Liver (tissue), 9 donors: Measurements from ENCODE around the gene MSL1. TPM values are rescaled to one million over a fixed set of nuclear protein-coding genes. Genes with fewer than 3 reads are reported as not detected.

Experiments
- DNase-seq: peaks from one replicate; pipeline ENCODE4 v3.0.0-alpha.2; 2017; ENCODE audit warnings: low spot score
- H3K27ac ChIP-seq, 2 donors: one replicate each; pipeline ENCODE4 v1.7.0; 2013; ENCODE audit warnings: inconsistent platforms in 2 of 2, low read length in 2 of 2, control low read depth in 1 of 2, low read depth in 1 of 2, mild to moderate bottlenecking in 1 of 2
- H3K27me3 ChIP-seq, 4 donors: one replicate each; pipeline versions ENCODE4 v1.6.1 to v1.7.0; 2013; ENCODE audit warnings: low read length in 3 of 4, inconsistent platforms in 1 of 4, mild to moderate bottlenecking in 1 of 4, moderate library complexity in 1 of 4; ENCODE audit not compliant: control insufficient read depth in 4 of 4, insufficient read depth in 4 of 4
- H3K36me3 ChIP-seq, 4 donors: one replicate each; pipeline versions ENCODE4 v1.6.1 to v1.7.0; 2013; ENCODE audit warnings: low read length in 3 of 4, mild to moderate bottlenecking in 3 of 4, low read depth in 1 of 4, moderate library complexity in 1 of 4; ENCODE audit not compliant: control insufficient read depth in 4 of 4, insufficient read depth in 3 of 4
- H3K4me1 ChIP-seq, 4 donors: one replicate each; pipeline versions ENCODE4 v1.6.1 to v1.7.0; 2013; ENCODE audit warnings: low read length in 3 of 4, mild to moderate bottlenecking in 3 of 4, moderate library complexity in 1 of 4; ENCODE audit not compliant: control insufficient read depth in 4 of 4, insufficient read depth in 4 of 4
- H3K4me3 ChIP-seq, 3 donors: one replicate each; pipeline versions ENCODE4 v1.6.1 to v1.7.0; 2013; ENCODE audit warnings: low read length in 3 of 3, control low read depth in 1 of 3, low read depth in 1 of 3, mild to moderate bottlenecking in 1 of 3
- H3K9ac ChIP-seq, 2 donors: one replicate each; pipeline ENCODE4 v1.7.0; 2013; ENCODE audit warnings: low read length in 2 of 2, mild to moderate bottlenecking in 2 of 2, moderate library complexity in 2 of 2, control low read depth in 1 of 2, low read depth in 1 of 2
- H3K9me3 ChIP-seq, 4 donors: one replicate each; pipeline versions ENCODE4 v1.6.1 to v1.7.0; 2013; ENCODE audit warnings: low read length in 3 of 4; ENCODE audit not compliant: control insufficient read depth in 4 of 4
- ATF3 ChIP-seq: IDR thresholded peaks from 2 replicates; pipeline ENCODE4 v1.6.1; 2016; ENCODE audit warnings: antibody characterized with exemption
- CTCF ChIP-seq: fragments of 150-350 bp; IDR thresholded peaks from 2 replicates; pipeline ENCODE4 v1.5.1; 2017; ENCODE audit warnings: improper control_type of control experiment, low read depth, low read length; ENCODE audit not compliant: missing input control
- EGR1 ChIP-seq, 2 donors: IDR thresholded peaks; 2 replicates each; pipeline ENCODE4 v1.6.1; 2016 to 2018; ENCODE audit warnings: antibody characterized with exemption in 2 of 2, low read depth in 2 of 2
- FOXA1 ChIP-seq: IDR thresholded peaks from 2 replicates; pipeline ENCODE4 v1.6.1; 2016; ENCODE audit warnings: antibody characterized with exemption
- FOXA2 ChIP-seq: IDR thresholded peaks from 2 replicates; pipeline ENCODE4 v1.6.1; 2016; ENCODE audit warnings: antibody characterized with exemption
- HNF4A ChIP-seq, 2 donors: conservative IDR thresholded peaks; 2 replicates each; pipeline ENCODE4 v1.6.1; 2016; ENCODE audit warnings: antibody characterized with exemption in 2 of 2, mild to moderate bottlenecking in 2 of 2
- HNF4G ChIP-seq: IDR thresholded peaks from 2 replicates; pipeline ENCODE4 v1.6.1; 2016; ENCODE audit warnings: antibody characterized with exemption
- JUND ChIP-seq, 2 donors: IDR thresholded peaks; 2 replicates each; pipeline ENCODE4 v1.6.1; 2016; ENCODE audit warnings: antibody characterized with exemption in 2 of 2
- MAX ChIP-seq: IDR thresholded peaks from 2 replicates; pipeline ENCODE4 v1.6.1; 2016; ENCODE audit warnings: antibody characterized with exemption
- RAD21 ChIP-seq, 2 donors: IDR thresholded peaks; 2 replicates each; pipeline ENCODE4 v1.6.1; 2016; ENCODE audit warnings: antibody characterized with exemption in 2 of 2, mild to moderate bottlenecking in 2 of 2
- REST ChIP-seq: IDR thresholded peaks from 2 replicates; pipeline ENCODE4 v1.6.1; 2016; ENCODE audit warnings: antibody characterized with exemption, mild to moderate bottlenecking
- RXRA ChIP-seq, 2 donors: IDR thresholded peaks; 2 replicates each; pipeline ENCODE4 v1.6.1; 2017 to 2018; ENCODE audit warnings: antibody characterized with exemption in 2 of 2, mild to moderate bottlenecking in 1 of 2
- TAF1 ChIP-seq: conservative IDR thresholded peaks from 2 replicates; pipeline ENCODE4 v1.6.1; 2016; ENCODE audit warnings: antibody characterized with exemption, mild to moderate bottlenecking
- YY1 ChIP-seq: IDR thresholded peaks from 2 replicates; pipeline ENCODE4 v1.6.1; 2016; ENCODE audit warnings: antibody characterized with exemption, mild to moderate bottlenecking
- WGBS: extraction: QIAGEN DNeasy Blood & Tissue Kit; methylation state at CpG from one replicate; pipeline ENCODE4 v1.1.7; 2013; 5-methylcytosine and 5-hydroxymethylcytosine counted together
- polyA plus RNA-seq, 2 donors: library from polyadenylated mRNA; stranded (reverse) in 1 of 2; unstranded in 1 of 2; fragments of 200-250 nt in 1 of 2; fragments of >200 nt in 1 of 2; fragmentation: Nextera tagmentation in 1 of 2; extraction: Ambion mirVana in 1 of 2; gene quantifications; one replicate each; pipeline versions ENCODE4 v1.2.1 to v1.2.3, GENCODE V29; 2013 to 2015
- total RNA-seq, 2 donors: library from RNA; depleted of rRNA; stranded (reverse); fragments of >200 nt; gene quantifications; one replicate each; pipeline ENCODE4 v1.2.3, GENCODE V29; 2014
- donor health status: healthy.
- donor health status: healthy.
- donor health status: healthy.
- donor health status: healthy.
- donor health status: healthy.

Gene MSL1
- total and polyA plus RNA-seq, 4 donors: 7.9 to 43.7 (median 23.6) TPM

- H3K9me3 ChIP-seq: no peaks in the 10 kb centered on the region
- 51% methylated on average over 3 of the region's 3 CpGs for WGBS
- no peak overlapping the region for H3K4me3 ChIP-seq
- DNase-seq: no peak
- no peaks in the 10 kb centered on the region for H3K27me3 ChIP-seq
- TF ChIP-seq CTCF (no peak), MAX (no peak), TAF1 (no peak), JUND (IDR thresholded peaks at IDR 0.05) (no peak), RAD21 (IDR thresholded peaks at IDR 0.05) (no peak), REST (no peak)
- no peak overlapping the region for H3K9ac ChIP-seq
- H3K36me3 ChIP-seq: peaks cover 15 to 39% (median 25%) of the 10 kb centered on the region in 4 donors
- no peak overlapping the region for H3K27ac ChIP-seq
- peaks cover 13 to 38% (median 32%) of the 10 kb centered on the region in 4 donors for H3K4me1 ChIP-seq
These were observed 29.2 kb upstream of the MSL1 start for GRCh38 chr17:40092581-40092980.

- H3K4me1 ChIP-seq: peaks cover 14 to 43% (median 36%) of the 10 kb centered on the region in 4 donors
- no peaks in the 10 kb centered on the region for H3K27me3 ChIP-seq
- H3K9me3 ChIP-seq: no peaks in the 10 kb centered on the region
- no peak overlapping the region for H3K9ac ChIP-seq
- TF ChIP-seq RAD21 (IDR thresholded peaks at IDR 0.05) (no peak), ATF3 (no peak), RXRA (IDR thresholded peaks at IDR 0.05) (no peak), CTCF (no peak), JUND (IDR thresholded peaks at IDR 0.05) (no peak), MAX (no peak), FOXA2 (no peak), FOXA1 (no peak), HNF4G (no peak), YY1 (no peak), EGR1 (IDR thresholded peaks at IDR 0.05; ENCODE audit: low read depth in 2 of 2) (no peak), TAF1 (no peak), HNF4A (conservative IDR thresholded peaks at IDR 0.05) (no peak)
- 90% methylated on average over 29 of the region's 29 CpGs for WGBS
- H3K4me3 ChIP-seq: no peak overlapping the region
- H3K36me3 ChIP-seq: peaks cover 15 to 39% (median 25%) of the 10 kb centered on the region in 4 donors
- H3K27ac ChIP-seq: no peak overlapping the region
- DNase-seq: no peak
These were observed 28.7 kb upstream of the MSL1 start for GRCh38 chr17:40093005-40093579.
